Measurements from ENCODE around the gene RBM18. TPM values are rescaled to one million over a fixed set of nuclear protein-coding genes. Genes with fewer than 3 reads are reported as not detected.

Gene RBM18
- total RNA-seq, 3 donors from 2014 or later: 15.6 to 21.5 (median 17.2) TPM

- no peaks in the 10 kb centered on the region for H3K36me3 ChIP-seq (ENCODE audit: low read depth)
- H3K4me1 ChIP-seq (ENCODE audit: low read depth): no peaks in the 10 kb centered on the region
- no peak overlapping the region for H3K4me3 ChIP-seq
- H3K9me3 ChIP-seq: no peaks in the 10 kb centered on the region
- no peak for TF ChIP-seq CTCF (IDR thresholded peaks at IDR 0.05)
- intact Hi-C loops (cut with DNase I, micrococcal nuclease): no loop called here
- DNase-seq: no peak
- peak; percentile 14 for ATAC-seq
Observed at GRCh38 chr9:122202111-122202510, 62.5 kb downstream of the RBM18 start.

- Histone ChIP-seq H3K36me3 (ENCODE audit: low read depth) (no peaks in the 10 kb centered on the region), H3K4me1 (ENCODE audit: low read depth) (no peaks in the 10 kb centered on the region), H3K4me3 (no peak overlapping the region), H3K9me3 (no peaks in the 10 kb centered on the region)
- ATAC-seq (no peak), DNase-seq (no peak)
- no peak for TF ChIP-seq CTCF (IDR thresholded peaks at IDR 0.05)
- intact Hi-C loops (cut with DNase I, micrococcal nuclease): no loop called here
Observed at GRCh38 chr9:122201641-122202040, 63.0 kb downstream of the RBM18 start.

GRCh38 chr9:122200960-122201595 is 63.6 kb downstream of the RBM18 start:
- H3K4me3 ChIP-seq: no peak overlapping the region
- no peak for ATAC-seq
- intact Hi-C loops (cut with DNase I, micrococcal nuclease): no loop called here
- no peak for TF ChIP-seq CTCF (IDR thresholded peaks at IDR 0.05)
- H3K36me3 ChIP-seq (ENCODE audit: low read depth): no peaks in the 10 kb centered on the region
- no peaks in the 10 kb centered on the region for H3K9me3 ChIP-seq
- H3K4me1 ChIP-seq (ENCODE audit: low read depth): no peaks in the 10 kb centered on the region
- DNase-seq: no peak

- no peak for TF ChIP-seq CTCF (IDR thresholded peaks at IDR 0.05)
- Histone ChIP-seq H3K36me3 (ENCODE audit: low read depth) (no peaks in the 10 kb centered on the region), H3K4me3 (no peak overlapping the region), H3K4me1 (ENCODE audit: low read depth) (no peaks in the 10 kb centered on the region), H3K9me3 (no peaks in the 10 kb centered on the region)
- intact Hi-C loops (cut with DNase I, micrococcal nuclease): no loop called here
- DNase-seq (no peak), ATAC-seq (no peak)
Observed at GRCh38 chr9:122197882-122198281, 66.8 kb downstream of the RBM18 start.

GRCh38 chr9:122197426-122197825 is 67.2 kb downstream of the RBM18 start:
- DNase-seq (peak in 1 of 3 donors; percentile 29), ATAC-seq (peak; percentile 75)
- H3K36me3 ChIP-seq (ENCODE audit: low read depth): no peaks in the 10 kb centered on the region
- no peak for TF ChIP-seq CTCF (IDR thresholded peaks at IDR 0.05)
- H3K4me1 ChIP-seq (ENCODE audit: low read depth): no peaks in the 10 kb centered on the region
- intact Hi-C loops (cut with DNase I, micrococcal nuclease): no loop called here
- no peak overlapping the region for H3K4me3 ChIP-seq
- no peaks in the 10 kb centered on the region for H3K9me3 ChIP-seq

- ATAC-seq (no peak), DNase-seq (no peak)
- H3K4me3 ChIP-seq: no peak overlapping the region
- no peaks in the 10 kb centered on the region for H3K4me1 ChIP-seq (ENCODE audit: low read depth)
- intact Hi-C loops (cut with DNase I, micrococcal nuclease): no loop called here
- no peaks in the 10 kb centered on the region for H3K9me3 ChIP-seq
- no peak for TF ChIP-seq CTCF (IDR thresholded peaks at IDR 0.05)
- H3K36me3 ChIP-seq (ENCODE audit: low read depth): no peaks in the 10 kb centered on the region
Observed at GRCh38 chr9:122195875-122196274, 68.8 kb downstream of the RBM18 start.
